Measurements from ENCODE around the gene ADAP1. TPM values are rescaled to one million over a fixed set of nuclear protein-coding genes. Genes with fewer than 3 reads are reported as not detected.

ADAP1 gene
- total RNA-seq, 3 donors from 2014 or later = 75.0 to 79.6 (median 79.5) TPM

DNA sequence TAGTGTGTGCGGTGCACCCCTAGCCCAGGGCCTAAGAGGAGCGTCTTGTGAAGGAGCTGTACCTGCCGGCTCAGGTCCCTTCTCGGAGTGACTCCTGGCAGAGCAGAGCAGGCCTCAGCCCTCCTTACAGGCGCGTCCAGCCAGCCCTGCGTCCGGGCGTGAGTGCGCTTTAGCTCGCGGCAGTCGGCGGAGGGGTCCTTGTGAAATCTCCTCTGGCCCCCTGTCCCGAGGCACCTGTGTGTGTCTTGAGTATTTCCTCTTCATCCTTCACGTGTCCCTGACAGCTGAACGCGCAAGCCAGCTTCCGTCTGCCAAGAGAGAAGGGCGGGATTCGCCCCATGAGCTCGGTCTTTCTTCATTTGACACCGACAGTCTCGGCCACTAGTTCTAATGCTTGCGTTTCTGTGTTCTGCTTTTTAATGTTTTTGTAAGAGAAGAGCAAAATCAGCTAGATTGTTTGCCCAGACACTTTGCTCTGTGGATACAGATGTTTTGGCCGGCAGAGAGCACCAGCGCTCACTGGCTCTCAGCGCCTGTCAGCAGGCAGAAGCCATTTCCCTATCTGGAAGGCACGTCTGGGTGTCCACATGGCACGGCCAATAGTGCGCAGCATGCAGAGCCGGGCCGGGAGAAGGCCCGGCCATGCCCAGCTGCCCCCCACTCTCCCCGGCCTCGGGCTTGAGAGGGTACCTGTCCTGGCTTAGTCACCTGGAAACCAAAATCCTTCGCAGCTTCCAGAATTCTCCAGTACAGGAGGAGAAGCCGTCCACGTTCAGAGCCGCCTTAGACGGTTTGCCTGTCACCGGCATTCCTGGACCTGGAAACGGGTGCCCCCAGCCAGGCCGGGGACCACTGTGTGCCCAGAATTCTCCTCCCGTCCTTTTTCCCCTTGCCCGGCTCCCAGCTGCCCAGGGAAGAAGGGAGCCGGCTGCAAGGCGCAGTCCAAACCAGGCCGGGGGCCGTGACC, 71.1 kb downstream of the ADAP1 start:
- Mint-ChIP-seq H3K36me3 (ENCODE audit: insufficient read depth) (peaks cover 7% of the 10 kb centered on the region), H3K9me3 (no peaks in the 10 kb centered on the region), H3K4me1 (ENCODE audit: low read depth) (peaks cover 36% of the 10 kb centered on the region), H3K4me3 (no peak overlapping the region), H3K27me3 (ENCODE audit: low read depth) (no peaks in the 10 kb centered on the region)
- DNase-seq = no peak
- no peak for ATAC-seq

DNA sequence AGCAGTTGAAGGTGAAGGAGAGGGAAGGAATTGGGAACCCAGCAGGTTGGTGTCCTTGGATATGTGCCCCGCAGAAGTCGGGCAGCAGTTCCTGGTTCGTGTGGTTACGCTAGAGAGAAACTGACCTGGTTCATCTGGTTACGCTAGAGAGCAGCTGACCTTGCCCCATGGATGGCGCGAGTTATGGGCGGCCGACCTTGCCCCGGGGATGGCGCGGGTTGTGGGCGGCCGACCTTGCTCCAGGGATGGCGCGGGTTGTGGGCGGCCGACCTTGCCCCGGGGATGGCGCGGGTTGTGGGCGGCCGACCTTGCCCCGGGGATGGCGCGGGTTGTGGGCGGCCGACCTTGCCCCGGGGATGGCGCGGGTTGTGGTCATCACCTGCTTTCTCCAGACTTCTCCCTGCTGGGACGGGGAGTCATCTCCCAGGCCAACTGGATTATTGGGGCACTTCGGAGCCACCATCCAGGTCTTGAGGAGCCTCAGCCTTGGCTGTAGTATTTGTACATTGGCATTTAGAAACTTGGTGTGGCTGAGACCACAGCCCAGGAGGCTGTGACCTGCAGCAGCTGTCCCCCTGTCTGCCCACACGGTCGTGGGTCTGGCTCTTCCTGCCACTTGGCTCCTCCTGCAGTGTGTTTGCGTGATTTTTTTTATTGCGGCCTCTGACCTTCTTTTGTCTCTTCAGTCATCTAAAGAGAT, 72.0 kb downstream of the ADAP1 start:
- H3K9me3 Mint-ChIP-seq = no peaks in the 10 kb centered on the region
- H3K4me3 Mint-ChIP-seq = no peak overlapping the region
- H3K36me3 Mint-ChIP-seq (ENCODE audit: insufficient read depth) = peaks cover 6% of the 10 kb centered on the region
- no peaks in the 10 kb centered on the region for H3K27me3 Mint-ChIP-seq (ENCODE audit: low read depth)
- ATAC-seq = no peak
- H3K4me1 Mint-ChIP-seq (ENCODE audit: low read depth) = peaks cover 41% of the 10 kb centered on the region
- DNase-seq = no peak

DNA sequence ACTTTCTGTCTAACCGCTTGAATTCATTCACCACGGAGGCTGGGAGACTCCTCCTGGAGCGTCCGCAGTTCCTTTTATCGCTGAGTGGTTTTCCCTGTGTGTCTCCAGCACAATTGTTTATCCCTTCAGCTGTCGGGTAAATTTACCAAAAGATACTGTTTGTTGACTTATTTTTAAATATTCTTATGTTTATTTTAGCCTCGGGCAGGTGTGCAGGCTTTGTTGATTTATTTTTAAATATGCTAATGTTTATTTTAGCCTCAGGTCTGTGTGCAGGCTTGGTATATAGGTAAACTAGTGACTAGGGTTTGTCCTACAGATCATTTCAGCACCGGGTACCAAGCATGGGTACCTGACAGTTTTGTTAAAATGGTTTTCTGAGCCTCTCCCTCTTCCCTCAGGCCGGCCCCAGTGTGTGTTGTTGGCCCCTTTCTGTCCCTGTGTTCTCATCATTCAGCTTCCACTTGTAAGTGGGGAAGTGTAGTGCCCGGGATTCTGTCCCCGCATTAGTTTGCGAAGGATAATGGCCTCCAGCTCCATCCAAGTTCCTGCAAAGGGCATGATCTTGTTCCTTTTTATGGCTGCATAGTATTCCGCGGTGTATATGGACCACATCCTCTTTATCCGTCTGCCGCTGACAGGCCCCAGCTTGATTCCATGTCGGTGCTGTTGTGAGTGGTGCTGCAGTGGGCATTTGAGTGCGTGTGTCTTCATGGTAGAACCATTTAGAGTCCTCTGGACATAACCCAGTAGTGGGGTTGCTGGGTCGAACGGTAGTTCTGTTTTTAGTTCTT, 72.8 kb downstream of the ADAP1 start:
- no peak overlapping the region for H3K4me3 Mint-ChIP-seq
- H3K4me1 Mint-ChIP-seq (ENCODE audit: low read depth) = peaks cover 43% of the 10 kb centered on the region
- DNase-seq = no peak
- H3K36me3 Mint-ChIP-seq (ENCODE audit: insufficient read depth) = peaks cover 6% of the 10 kb centered on the region
- no peaks in the 10 kb centered on the region for H3K9me3 Mint-ChIP-seq
- H3K27me3 Mint-ChIP-seq (ENCODE audit: low read depth) = no peaks in the 10 kb centered on the region
- no peak for ATAC-seq

DNA sequence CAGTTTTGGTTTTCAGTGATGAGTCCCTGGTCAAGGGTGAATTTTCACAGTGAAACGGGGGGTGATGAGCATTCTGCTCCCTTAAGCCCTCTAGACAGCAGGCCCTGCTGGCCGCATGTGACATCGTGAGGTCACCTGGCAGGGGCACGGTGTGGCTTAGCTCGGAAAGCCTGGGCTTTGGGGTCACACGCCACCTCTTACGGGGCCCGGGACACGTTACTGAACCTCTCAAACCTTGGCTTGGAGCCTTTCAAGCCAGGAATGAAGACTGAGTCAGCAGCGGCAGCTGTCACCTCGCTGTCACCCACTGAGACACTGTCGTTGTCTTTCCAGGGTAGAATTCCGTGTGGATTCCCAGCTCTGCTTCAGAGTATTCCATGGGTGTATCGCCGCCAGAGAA, 74.0 kb downstream of the ADAP1 start:
- DNase-seq = no peak
- no peaks in the 10 kb centered on the region for H3K27me3 Mint-ChIP-seq (ENCODE audit: low read depth)
- no peak for ATAC-seq
- peaks cover 6% of the 10 kb centered on the region for H3K36me3 Mint-ChIP-seq (ENCODE audit: insufficient read depth)
- no peaks in the 10 kb centered on the region for H3K9me3 Mint-ChIP-seq
- no peak overlapping the region for H3K4me3 Mint-ChIP-seq
- H3K4me1 Mint-ChIP-seq (ENCODE audit: low read depth) = peaks cover 43% of the 10 kb centered on the region

DNA sequence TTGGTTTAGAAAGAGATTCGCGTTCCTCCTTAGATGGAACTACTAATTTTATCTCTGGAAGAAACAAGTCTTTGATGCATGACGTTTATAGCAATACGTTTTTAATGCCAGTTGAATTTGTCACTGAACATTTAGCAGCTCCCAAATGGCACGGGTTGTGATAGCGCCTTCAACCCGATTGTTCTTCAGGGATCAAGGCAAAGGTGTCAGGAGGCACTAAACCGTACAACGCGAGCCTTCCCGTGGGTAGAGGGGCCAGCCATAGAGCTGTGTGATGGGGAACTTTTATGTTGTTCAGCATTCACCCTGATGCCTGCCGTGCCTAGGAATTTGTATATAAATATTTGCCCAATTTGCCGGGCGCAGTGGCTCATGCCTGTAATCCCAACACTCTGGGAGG, 74.8 kb downstream of the ADAP1 start:
- Mint-ChIP-seq H3K4me1 (ENCODE audit: low read depth) (peaks cover 40% of the 10 kb centered on the region), H3K4me3 (no peak overlapping the region), H3K9me3 (no peaks in the 10 kb centered on the region), H3K36me3 (ENCODE audit: insufficient read depth) (peaks cover 6% of the 10 kb centered on the region), H3K27me3 (ENCODE audit: low read depth) (no peaks in the 10 kb centered on the region)
- no peak for ATAC-seq
- no peak for DNase-seq

DNA sequence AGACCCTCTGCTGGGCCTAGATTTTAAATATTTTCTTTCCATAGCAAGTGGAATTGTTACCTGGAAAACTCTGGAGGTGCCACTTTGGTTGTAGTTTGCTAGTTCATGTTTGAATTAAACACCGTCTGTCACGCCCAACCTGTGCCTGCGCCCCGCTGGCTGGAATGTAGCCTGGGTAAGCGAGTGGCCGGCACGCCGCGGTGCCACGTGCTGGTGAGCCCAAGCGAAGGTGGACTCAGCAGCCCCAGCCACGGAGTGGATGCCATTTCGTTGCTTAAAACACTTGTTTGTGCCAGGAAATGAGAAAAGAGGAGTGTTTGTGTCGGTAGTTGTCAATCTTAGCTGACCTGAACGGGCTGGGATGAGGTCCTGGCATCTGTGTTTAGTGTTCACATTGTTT, 75.4 kb downstream of the ADAP1 start:
- Mint-ChIP-seq H3K9me3 (no peaks in the 10 kb centered on the region), H3K36me3 (ENCODE audit: insufficient read depth) (peaks cover 6% of the 10 kb centered on the region), H3K4me3 (peak overlapping the region; percentile 41), H3K27me3 (ENCODE audit: low read depth) (no peaks in the 10 kb centered on the region), H3K4me1 (ENCODE audit: low read depth) (peaks cover 36% of the 10 kb centered on the region)
- DNase-seq (no peak), ATAC-seq (no peak)

DNA sequence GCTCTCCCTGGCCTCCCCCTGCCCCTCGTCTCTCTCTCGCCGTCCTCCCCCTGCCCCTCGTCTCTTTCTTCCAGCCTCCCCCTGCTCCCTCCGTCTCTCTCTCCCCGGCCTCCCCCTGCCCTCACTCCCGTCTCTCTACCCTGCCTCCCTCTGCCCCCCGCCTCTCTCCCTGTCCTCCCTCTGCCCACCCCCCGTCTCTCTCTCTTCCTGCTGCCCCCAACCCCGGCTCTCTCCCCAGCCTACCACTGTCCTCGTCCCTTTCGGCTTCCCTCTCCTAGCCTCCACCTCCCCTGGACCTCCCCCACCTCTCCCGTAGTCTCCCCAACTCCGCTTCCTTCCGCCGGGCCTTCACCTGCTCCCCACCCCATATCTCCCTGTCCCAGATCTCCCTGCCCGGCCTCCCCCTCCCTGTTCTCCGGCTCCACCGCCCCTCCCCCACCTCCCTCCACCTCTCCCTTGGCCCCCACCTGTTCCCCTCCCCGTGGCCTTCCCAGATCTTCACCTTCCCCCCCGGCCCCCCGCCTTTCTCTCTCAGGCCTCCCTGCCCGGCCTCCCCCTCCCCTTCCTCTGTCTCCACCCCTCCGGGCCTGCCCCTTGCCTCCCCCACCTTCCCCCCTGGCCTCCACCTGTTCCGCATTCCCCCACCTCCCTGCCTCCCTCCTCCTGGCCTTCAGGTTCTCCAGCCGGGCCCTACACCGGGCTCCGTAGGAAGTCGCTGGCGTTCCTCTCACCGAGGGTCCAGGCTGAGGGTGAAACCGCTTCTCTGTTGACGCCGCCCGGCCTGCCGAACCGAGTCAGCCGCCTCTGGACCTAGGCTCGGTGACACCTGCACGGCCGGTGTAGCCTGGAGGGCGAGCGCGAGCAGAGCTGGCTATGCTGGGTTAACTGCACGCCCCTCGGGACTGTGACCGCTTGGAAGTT, 76.9 kb downstream of the ADAP1 start:
- ATAC-seq (no peak), DNase-seq (no peak)
- Mint-ChIP-seq H3K4me3 (peak overlapping the region; percentile 90), H3K36me3 (ENCODE audit: insufficient read depth) (peaks cover 10% of the 10 kb centered on the region), H3K9me3 (no peaks in the 10 kb centered on the region), H3K4me1 (ENCODE audit: low read depth) (peaks cover 39% of the 10 kb centered on the region), H3K27me3 (ENCODE audit: low read depth) (no peaks in the 10 kb centered on the region)

DNA sequence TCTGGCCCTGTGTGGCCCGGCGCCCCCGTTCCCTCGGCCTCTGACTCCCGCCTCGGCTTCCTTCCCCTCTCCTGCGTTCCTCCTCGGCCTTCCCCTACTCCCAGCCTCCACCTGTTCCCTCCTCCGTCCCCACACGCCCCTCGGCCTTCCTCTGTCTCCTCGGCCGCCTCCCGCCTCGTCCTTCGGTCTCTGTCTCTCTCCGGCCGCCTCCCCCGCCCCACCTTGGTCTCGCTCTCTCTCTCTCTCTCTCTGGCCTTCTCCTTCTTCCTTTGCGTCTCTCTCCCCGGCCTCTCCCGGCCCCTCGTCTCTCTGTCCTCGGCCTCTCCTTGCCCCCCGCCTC, 77.5 kb downstream of the ADAP1 start:
- ATAC-seq = peak; percentile 16 to 19
- no peaks in the 10 kb centered on the region for H3K27me3 Mint-ChIP-seq (ENCODE audit: low read depth)

DNA sequence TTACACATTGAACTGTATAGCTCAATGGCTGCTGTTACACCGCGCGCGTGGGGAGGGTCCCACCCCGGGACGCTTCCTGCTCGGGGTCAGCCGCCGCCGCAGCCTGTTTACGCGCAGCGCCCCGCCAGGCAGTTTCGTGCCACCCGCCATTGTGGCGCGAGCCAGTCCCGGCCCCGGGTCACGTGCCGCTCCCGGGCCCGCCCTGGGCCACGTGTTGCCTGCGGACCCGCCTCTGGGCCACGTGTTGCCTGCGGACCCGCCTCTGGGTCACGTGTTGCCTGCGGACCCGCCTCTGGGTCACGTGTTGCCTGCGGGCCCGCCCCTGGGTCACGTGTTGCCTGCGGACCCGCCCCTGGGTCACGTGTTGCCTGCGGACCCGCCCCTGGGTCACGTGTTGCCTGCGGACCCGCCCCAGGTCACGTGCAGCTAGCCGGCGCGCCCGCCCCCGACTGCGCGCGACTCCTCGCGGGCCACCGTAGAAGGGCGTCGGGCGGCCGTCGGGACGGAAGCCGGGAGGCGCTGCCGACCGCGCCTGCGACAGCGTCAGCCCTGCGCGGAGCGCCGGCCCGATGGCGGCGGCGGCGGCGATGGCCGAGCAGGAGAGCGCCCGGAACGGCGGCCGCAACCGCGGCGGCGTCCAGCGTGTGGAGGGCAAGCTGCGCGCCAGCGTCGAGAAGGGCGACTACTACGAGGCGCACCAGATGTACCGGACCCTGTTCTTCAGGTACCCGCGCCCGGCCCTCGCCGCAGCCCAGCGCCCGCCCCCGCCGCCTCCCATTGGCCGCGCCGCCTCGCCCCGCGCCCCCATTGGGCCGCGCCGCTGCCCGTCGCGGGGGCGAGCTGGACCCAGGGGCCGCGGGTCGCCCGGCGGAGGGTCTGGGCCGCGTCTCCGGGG, 78.2 kb downstream of the ADAP1 start, which contains the start of gene GET4:
GET4 (plus strand) TSS at position 478 of the 895 bp plus-strand sequence; CDS start at position 570, 92 bp downstream.
- DNase-seq (peak; percentile 96), ATAC-seq (peak; percentile 82 to 84)
- H3K9me3 Mint-ChIP-seq = no peaks in the 10 kb centered on the region
- H3K4me3 Mint-ChIP-seq = peak within 1 kb of the TSS; percentile 90
- H3K36me3 Mint-ChIP-seq (ENCODE audit: insufficient read depth) = peaks cover 15% of the 10 kb centered on the region
- H3K4me1 Mint-ChIP-seq (ENCODE audit: low read depth) = peaks cover 33% of the 10 kb centered on the region
- no peaks in the 10 kb centered on the region for H3K27me3 Mint-ChIP-seq (ENCODE audit: low read depth)

More for the DNA sequence above, 77.5 kb downstream of the ADAP1 start:
- no peak for DNase-seq
- H3K4me3 Mint-ChIP-seq = peak overlapping the region; percentile 90
- peaks cover 14% of the 10 kb centered on the region for H3K36me3 Mint-ChIP-seq (ENCODE audit: insufficient read depth)
- no peaks in the 10 kb centered on the region for H3K9me3 Mint-ChIP-seq
- H3K4me1 Mint-ChIP-seq (ENCODE audit: low read depth) = peaks cover 36% of the 10 kb centered on the region

DNA sequence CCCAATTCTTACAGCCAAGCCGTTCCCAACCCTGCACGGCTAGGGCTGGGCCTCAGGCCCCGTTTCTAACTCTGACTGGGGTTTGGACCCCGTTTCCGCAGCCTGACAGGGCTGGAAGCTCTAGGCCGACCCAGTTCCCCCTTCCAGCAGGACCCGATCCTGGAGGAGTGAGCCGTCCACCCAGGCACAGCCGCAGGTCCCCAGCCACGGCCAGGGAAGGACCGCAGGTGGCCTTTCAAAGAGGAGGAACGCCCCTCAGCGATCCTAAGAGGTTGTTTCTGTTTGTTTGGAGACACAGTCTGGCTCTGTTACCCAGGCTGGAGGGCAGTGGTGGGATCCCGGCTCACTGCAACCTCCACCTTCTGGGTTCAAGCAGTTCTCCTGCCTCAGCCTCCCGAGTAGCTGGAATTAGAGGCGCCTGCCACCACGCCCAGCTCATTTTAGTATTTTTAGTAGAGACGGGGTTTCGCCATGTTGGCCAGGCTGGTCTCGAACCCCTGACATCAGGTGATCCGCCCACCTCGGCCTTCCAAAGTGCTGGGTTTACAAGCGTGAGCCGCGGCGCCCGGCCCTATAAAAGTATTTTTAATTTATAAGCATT, 78.9 kb downstream of the ADAP1 start:
- peaks cover 18% of the 10 kb centered on the region for H3K36me3 Mint-ChIP-seq (ENCODE audit: insufficient read depth)
- no peak for DNase-seq
- no peak overlapping the region for H3K4me3 Mint-ChIP-seq
- no peak for ATAC-seq
- no peaks in the 10 kb centered on the region for H3K9me3 Mint-ChIP-seq
- no peaks in the 10 kb centered on the region for H3K27me3 Mint-ChIP-seq (ENCODE audit: low read depth)
- peaks cover 31% of the 10 kb centered on the region for H3K4me1 Mint-ChIP-seq (ENCODE audit: low read depth)

DNA sequence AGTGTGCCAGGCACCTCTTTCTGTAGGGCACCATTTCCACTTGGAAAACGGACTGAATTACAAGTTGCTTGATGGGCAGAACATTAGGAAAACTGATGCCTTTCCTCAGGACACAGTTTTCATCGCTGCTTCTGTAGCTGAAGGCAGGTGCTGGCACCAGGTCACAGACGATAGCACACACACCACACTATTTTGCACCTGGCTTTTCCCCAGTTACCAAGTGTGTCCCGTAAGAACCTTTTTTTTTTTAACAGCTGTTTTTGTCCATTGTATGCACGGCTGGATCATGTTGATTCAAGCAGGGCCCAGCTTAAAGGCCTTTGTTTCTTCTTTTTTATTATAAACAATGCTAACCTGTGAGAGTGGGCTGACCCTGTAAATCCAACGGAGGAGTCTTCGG, 79.4 kb downstream of the ADAP1 start:
- H3K4me1 Mint-ChIP-seq (ENCODE audit: low read depth) = peaks cover 27% of the 10 kb centered on the region
- H3K27me3 Mint-ChIP-seq (ENCODE audit: low read depth) = no peaks in the 10 kb centered on the region

DNA sequence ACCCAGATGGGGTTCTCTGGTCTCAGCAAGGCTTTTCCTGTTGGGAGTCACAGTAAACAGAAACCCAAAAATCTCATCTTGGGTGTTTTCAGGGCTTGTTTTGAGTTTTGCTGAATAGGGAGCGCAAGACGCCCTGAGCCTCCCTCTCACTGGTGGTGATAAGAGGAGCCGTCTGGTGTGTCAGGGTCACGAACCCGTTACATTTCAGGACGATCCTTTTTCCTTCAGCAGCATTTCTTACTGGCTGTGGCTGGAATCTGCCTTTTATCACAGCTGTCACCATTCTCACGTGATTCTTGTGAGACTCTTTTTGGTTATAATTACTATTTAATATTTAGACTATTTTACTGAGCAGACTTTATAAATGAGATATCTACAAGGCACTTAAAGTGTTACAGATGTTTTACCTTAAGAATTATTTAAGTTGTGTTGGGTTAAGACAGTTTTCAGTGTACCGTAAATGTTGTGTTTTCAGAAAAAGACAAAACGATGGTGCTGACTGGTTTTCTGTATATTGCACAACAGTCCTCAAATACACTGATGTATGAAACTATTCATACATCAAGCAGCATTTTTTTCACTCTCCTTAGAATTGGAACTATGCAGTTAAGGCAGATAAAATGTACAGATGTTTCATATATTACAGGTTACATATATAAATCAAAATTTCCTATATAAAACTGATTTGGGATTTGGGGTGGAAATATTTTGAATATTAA, 80.3 kb downstream of the ADAP1 start:
- Mint-ChIP-seq H3K27me3 (ENCODE audit: low read depth) (no peaks in the 10 kb centered on the region), H3K4me1 (ENCODE audit: low read depth) (peaks cover 22% of the 10 kb centered on the region), H3K9me3 (no peaks in the 10 kb centered on the region), H3K4me3 (no peak overlapping the region), H3K36me3 (ENCODE audit: insufficient read depth) (peaks cover 22% of the 10 kb centered on the region)
- ATAC-seq = no peak
- no peak for DNase-seq

More for the DNA sequence above, 79.4 kb downstream of the ADAP1 start:
- no peak for ATAC-seq
- H3K4me3 Mint-ChIP-seq = no peak overlapping the region
- DNase-seq = no peak
- no peaks in the 10 kb centered on the region for H3K9me3 Mint-ChIP-seq
- H3K36me3 Mint-ChIP-seq (ENCODE audit: insufficient read depth) = peaks cover 19% of the 10 kb centered on the region

All from activated T-cell treated with anti-CD3 and anti-CD28 coated beads, Interleukin-2, amount 50 U/mL, for 4 hours (primary cell).